GM21825 (cell line): Measurements from ENCODE around the gene SAMD10.
"Not testable (repeated sequence)": the region's sequence is repeated elsewhere in the genome, so short reads cannot be mapped to it uniquely, and the experiment has no call there.

Source experiments
- ATAC-seq: cut with Tn5 transposase; IDR thresholded peaks from one replicate; pipeline ENCODE4 v1.9.1; 2021; ENCODE audit warnings: mild to moderate bottlenecking, moderate library complexity; ENCODE audit not compliant: unreplicated experiment

Gene SAMD10

GRCh38 chr20:63942969-63943807 lies 36.3 kb downstream of the SAMD10 start:
- no peak for ATAC-seq

GRCh38 chr20:63942250-63942951 lies 37.0 kb downstream of the SAMD10 start:
- no peak for ATAC-seq

GRCh38 chr20:63941282-63942081 lies 38.0 kb downstream of the SAMD10 start:
- ATAC-seq, result no peak

GRCh38 chr20:63940472-63941266 lies 38.8 kb downstream of the SAMD10 start:
- ATAC-seq, result no peak

- no peak for ATAC-seq
These were observed 39.4 kb downstream of the SAMD10 start for GRCh38 chr20:63940071-63940471.

GRCh38 chr20:63939061-63939935 lies 40.1 kb downstream of the SAMD10 start:
- no peak for ATAC-seq

GRCh38 chr20:63937596-63937995 lies 41.8 kb downstream of the SAMD10 start:
- ATAC-seq, result no peak

GRCh38 chr20:63935447-63935846 lies 44.0 kb downstream of the SAMD10 start:
- ATAC-seq, result no peak

- no peak for ATAC-seq
These were observed 45.0 kb downstream of the SAMD10 start for GRCh38 chr20:63934271-63935068.

- no peak for ATAC-seq
These were observed 45.8 kb downstream of the SAMD10 start for GRCh38 chr20:63933646-63934045.

- no peak for ATAC-seq
These were observed 46.8 kb downstream of the SAMD10 start for GRCh38 chr20:63932606-63933160.

GRCh38 chr20:63931735-63932134 lies 47.7 kb downstream of the SAMD10 start:
- ATAC-seq, result no peak

- ATAC-seq, result no peak
These were observed 48.4 kb downstream of the SAMD10 start for GRCh38 chr20:63930971-63931553.

GRCh38 chr20:63929473-63929883 lies 50.0 kb downstream of the SAMD10 start:
- not testable (repeated sequence) for ATAC-seq

GRCh38 chr20:63929071-63929470 lies 50.4 kb downstream of the SAMD10 start:
- no peak for ATAC-seq

GRCh38 chr20:63926298-63926697 lies 53.1 kb downstream of the SAMD10 start:
- ATAC-seq, result no peak

GRCh38 chr20:63924241-63924640 lies 55.2 kb downstream of the SAMD10 start:
- no peak for ATAC-seq
